BE2C (cell line): Measurements from ENCODE around the gene CSNK2A1.

ENCODE experiments used
- DNase-seq: peaks from one replicate; pipeline ENCODE4 v3.0.0-alpha.2; 2020
- H3K27me3 ChIP-seq: fragments of 250-450 bp; sonication (Bioruptor Pico); 2 replicates; pipeline ENCODE4 v1.5.1; 2020; ENCODE audit warnings: mild to moderate bottlenecking
- H3K36me3 ChIP-seq: fragments of 250-450 bp; sonication (Bioruptor Pico); 2 replicates; pipeline ENCODE4 v1.5.1; 2020; ENCODE audit warnings: mild to moderate bottlenecking
- H3K4me1 ChIP-seq: fragments of 250-450 bp; sonication (Bioruptor Pico); 2 replicates; pipeline ENCODE4 v1.5.1; 2020
- H3K4me3 ChIP-seq: 2 replicates; pipeline ENCODE4 v1.5.1; 2011; ENCODE audit warnings: low read depth, low read length
- H3K9me3 ChIP-seq: fragments of 250-450 bp; sonication (Bioruptor Pico); 2 replicates; pipeline ENCODE4 v1.5.1; 2020
- CTCF ChIP-seq: IDR thresholded peaks from 2 replicates; pipeline ENCODE4 v1.5.1; 2012; ENCODE audit warnings: mild to moderate bottlenecking, low read depth, low read length

CSNK2A1 gene

GRCh38 chr20:558117-558516, 14.5 kb upstream of the CSNK2A1 start:
- H3K27me3 ChIP-seq, result no peaks in the 10 kb centered on the region
- DNase-seq, result no peak
- H3K4me3 ChIP-seq, result no peak overlapping the region
- no peaks in the 10 kb centered on the region for H3K9me3 ChIP-seq
- no peaks in the 10 kb centered on the region for H3K4me1 ChIP-seq
- H3K36me3 ChIP-seq, result no peaks in the 10 kb centered on the region
- TF ChIP-seq CTCF, result no peak

GRCh38 chr20:556984-557383, 13.4 kb upstream of the CSNK2A1 start:
- TF ChIP-seq CTCF, result no peak
- DNase-seq, result no peak
- Histone ChIP-seq H3K36me3 (no peaks in the 10 kb centered on the region), H3K27me3 (no peaks in the 10 kb centered on the region), H3K9me3 (no peaks in the 10 kb centered on the region), H3K4me3 (no peak overlapping the region), H3K4me1 (no peaks in the 10 kb centered on the region)

- H3K27me3 ChIP-seq, result no peaks in the 10 kb centered on the region
- H3K4me1 ChIP-seq, result no peaks in the 10 kb centered on the region
- no peak for TF ChIP-seq CTCF
- DNase-seq, result peak; percentile 8
- H3K9me3 ChIP-seq, result no peaks in the 10 kb centered on the region
- no peaks in the 10 kb centered on the region for H3K36me3 ChIP-seq
- no peak overlapping the region for H3K4me3 ChIP-seq
Observed at GRCh38 chr20:555976-556385, 12.4 kb upstream of the CSNK2A1 start.

GRCh38 chr20:550611-551010, 7.0 kb upstream of the CSNK2A1 start:
- DNase-seq, result no peak
- Histone ChIP-seq H3K27me3 (no peaks in the 10 kb centered on the region), H3K4me1 (no peaks in the 10 kb centered on the region), H3K9me3 (no peaks in the 10 kb centered on the region), H3K36me3 (no peaks in the 10 kb centered on the region), H3K4me3 (no peak overlapping the region)
- TF ChIP-seq CTCF, result no peak

- no peak for TF ChIP-seq CTCF
- Histone ChIP-seq H3K9me3 (no peaks in the 10 kb centered on the region), H3K4me1 (no peaks in the 10 kb centered on the region), H3K36me3 (no peaks in the 10 kb centered on the region), H3K4me3 (no peak overlapping the region), H3K27me3 (no peaks in the 10 kb centered on the region)
- no peak for DNase-seq
Observed at GRCh38 chr20:549722-550496, 6.3 kb upstream of the CSNK2A1 start.

- no peak for TF ChIP-seq CTCF
- DNase-seq, result no peak
- Histone ChIP-seq H3K4me3 (no peak overlapping the region), H3K27me3 (no peaks in the 10 kb centered on the region), H3K36me3 (no peaks in the 10 kb centered on the region), H3K4me1 (no peaks in the 10 kb centered on the region), H3K9me3 (no peaks in the 10 kb centered on the region)
Observed at GRCh38 chr20:548906-549305, 5.3 kb upstream of the CSNK2A1 start.
